Stimulated activated CD8-positive, alpha-beta memory T cell treated with anti-CD3 and anti-CD28 coated beads, Interleukin-4, amount 100 ng/mL, for 24 hours (primary cell): ENCODE results near the gene ZNF532.

Experiments used
- DNase-seq: peaks from one replicate; pipeline ENCODE4 v3.0.0-alpha.2; 2020; ENCODE audit warnings: low read depth

Gene ZNF532

DNA sequence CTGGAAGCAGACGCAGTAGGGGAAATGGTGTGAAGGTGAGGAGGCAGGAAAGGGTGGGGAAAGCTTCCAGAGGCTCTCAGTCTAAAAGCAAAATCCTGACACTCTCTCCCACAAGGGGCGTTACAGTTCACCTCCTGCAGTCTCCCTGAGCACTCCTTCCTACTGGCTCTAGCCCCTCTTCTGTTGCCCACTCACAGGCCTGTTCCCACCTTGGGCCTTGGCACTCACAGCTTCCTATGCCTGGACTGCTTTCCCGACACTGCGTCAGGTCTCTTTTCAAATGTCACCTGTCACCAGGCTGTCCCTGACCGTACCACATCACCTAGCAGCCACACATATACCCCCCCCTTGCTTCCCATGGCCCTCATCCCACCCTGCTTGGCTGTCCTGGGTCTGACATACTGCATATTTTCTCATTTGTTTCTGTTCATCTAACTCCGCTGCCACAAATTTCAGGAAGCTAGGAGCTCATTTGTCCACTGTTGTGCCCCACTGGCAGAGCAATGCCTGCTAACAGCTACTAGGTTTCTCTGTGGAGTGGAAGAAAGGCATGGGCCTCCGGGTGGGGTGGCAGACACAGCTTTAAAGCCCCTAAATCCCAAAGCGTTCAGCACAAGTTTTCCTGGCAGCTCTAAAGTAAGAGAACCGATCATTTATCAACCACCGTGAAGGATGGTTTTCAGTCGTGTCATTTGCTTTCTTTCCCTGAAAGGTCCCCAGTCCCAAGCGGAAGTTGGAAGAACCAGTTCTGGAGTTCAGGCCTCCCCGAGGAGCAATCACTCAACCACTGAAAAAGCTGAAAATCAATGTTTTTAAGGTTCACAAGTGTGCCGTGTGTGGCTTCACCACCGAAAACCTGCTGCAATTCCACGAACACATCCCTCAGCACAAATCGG, 118.8 kb downstream of the ZNF532 start:
- no peak for DNase-seq

DNA sequence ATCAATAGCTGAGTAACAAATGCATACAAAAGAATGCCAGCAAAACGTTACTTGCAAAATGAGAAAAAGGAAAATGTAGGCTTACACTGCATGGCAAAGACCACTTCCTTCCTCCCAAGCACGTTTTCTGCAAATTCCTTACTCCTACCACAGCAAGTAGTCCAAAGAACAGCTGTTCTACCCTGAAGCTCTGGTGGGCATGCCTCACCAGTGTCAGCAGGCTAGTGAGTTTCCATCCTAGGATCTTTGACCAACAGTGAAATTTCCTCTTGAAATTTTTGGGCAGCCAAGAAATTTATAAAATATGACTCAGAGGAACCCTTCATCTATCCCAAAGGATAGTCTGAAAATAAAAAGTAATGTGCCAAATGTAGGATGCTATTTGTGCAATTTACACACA, 123.9 kb downstream of the ZNF532 start:
- DNase-seq: no peak

DNA sequence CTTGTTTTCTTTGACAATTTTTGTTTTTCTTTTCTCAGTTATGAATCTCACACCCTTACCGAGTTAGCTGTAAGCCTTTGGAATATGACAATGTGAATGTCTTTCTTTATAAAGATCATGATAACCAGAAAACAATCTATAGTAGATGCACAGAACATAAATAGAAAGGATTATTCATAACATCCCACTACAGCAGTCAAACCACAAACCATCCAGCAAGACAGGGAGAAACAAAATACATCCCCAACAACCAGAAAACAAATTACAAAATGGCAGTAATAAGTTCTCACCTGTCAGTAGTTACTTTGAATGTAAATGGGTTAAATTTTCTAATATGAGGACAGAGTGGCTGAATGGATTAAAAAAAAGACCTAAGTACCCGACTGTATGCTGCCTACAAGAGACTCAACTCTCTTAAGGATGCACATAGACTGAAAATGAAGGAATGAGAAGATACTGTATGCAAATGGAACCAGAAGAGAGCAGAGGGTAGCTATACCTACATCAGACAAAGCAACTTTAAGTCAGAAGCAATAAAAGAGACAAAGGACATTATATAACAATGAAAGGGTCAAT, 124.6 kb downstream of the ZNF532 start:
- DNase-seq: no peak

DNA sequence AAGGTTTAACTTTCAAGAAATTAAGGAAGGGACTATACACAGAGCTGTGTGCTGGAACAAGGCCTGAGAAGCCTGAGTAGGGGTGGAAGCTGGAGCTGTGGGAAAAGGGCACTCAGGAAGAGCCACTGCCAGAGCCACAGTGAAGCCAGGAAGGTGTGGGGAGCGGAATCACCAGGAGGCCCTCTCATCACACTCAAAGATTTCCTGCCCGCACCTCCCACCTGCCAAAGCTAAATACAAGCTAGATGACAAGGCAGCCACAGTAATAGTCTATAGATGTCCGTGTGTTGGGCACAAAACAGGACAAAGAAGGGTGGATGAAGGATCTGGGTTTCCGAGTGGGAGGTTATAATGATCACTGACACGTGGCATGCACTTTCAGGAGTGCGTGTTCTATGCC, 126.0 kb downstream of the ZNF532 start:
- no peak for DNase-seq

DNA sequence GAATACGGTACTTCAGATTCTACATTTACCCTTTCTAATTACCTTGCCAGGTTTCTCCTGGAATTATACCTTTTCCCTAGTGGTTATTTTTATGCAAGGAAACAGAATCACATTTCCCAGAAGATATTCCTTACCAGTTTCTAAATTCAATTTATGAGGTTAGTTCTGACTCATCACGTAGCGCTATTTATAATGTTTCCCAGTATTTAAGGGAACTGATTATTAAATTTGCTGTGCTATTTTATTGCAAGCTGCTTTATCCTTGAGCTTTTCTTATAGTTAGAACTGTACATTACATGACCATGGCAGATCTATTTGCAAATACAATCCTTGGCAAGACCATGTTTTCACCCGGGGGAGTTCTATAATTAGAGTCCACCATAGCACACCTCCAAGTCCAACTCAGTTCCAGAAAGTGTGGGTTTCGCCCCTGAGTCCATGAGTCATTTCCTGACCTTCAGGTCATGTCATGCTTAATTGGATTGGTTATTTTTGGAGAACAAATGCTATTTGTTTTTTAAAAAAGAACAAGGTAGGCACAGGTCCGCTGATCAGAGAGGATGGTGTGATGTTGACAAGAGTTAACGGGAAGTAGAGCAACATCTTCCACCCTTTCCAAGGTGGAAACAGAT, 126.6 kb downstream of the ZNF532 start:
- DNase-seq: no peak

DNA sequence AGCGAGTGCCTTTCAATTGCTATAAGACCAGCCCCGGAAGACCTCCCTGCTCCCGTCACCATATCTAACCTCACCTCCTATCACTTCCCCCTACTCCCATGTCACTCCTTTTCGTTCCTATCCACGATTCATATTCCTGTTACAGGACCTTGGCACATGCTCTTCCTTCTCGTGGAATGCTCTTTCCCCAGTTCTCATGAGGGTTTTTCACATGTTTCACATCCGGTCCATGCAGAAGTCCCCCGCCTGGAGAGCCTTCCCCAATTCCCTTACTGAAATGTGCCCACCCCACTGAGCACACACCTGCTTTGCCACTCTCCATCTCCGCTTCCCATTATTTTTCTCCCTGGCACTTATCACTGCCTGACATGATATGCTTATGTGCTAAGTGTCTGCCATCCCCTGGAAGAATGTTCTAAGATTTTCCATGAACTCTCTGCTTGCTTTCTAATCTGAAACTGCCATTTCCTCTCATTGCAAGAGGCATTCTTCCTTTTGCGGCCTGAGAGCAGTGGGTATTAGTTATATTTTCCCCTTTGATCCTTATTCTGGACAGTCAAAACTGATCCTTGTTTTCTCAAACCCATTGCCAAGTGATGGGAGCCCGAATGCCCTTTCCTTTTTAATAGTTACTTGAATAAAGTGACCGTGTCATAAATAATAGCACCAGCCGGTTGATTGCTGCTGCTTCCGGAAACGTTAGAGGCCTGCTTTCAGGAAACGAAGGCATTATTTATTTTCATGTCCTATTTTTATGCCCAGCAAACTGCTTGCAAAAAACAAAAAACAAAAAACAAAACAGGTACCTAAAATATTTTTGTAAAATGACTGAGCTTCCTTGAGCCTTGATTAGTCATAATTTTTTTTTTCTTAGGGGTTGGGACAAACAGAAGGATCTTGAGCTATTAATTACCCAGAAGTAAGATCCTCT, 127.9 kb downstream of the ZNF532 start:
- DNase-seq: no peak

DNA sequence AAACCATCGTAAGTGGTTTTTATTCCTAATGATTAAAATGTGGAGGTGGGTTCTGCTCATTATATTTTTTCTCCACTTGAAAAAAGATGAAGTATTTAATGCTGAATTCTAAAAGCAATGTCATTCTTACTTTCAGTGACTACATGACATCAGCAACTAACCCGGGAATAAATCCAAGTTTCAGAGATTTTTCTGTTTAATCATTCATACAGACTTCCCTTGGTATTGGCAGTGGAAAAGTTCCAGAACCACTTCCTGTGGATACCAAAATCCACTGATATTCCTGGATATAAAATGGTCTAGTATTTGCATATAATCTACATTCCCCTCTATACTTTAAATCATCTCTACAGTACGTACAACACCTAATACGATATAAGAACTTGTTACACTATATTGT, 128.6 kb downstream of the ZNF532 start:
- DNase-seq: no peak

DNA sequence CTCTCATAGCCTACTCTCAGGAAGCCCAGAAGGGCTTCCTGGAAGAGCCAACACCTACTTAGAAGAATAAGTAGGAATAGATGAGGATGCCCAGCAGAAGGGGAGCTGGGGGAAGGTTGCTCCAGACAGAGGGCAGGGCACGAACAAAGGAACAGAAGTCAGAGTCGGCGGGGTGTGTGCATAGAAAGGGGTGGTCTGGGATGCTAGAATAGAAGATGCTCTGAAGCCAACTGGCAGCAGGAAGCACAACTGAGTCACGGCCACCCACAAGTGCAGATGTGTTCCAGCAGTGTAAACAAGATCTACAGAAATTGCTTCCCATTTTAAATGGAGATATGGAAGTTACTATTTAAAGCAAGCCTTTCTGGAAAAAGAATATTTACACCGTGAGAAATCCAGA, 131.0 kb downstream of the ZNF532 start:
- DNase-seq: no peak

DNA sequence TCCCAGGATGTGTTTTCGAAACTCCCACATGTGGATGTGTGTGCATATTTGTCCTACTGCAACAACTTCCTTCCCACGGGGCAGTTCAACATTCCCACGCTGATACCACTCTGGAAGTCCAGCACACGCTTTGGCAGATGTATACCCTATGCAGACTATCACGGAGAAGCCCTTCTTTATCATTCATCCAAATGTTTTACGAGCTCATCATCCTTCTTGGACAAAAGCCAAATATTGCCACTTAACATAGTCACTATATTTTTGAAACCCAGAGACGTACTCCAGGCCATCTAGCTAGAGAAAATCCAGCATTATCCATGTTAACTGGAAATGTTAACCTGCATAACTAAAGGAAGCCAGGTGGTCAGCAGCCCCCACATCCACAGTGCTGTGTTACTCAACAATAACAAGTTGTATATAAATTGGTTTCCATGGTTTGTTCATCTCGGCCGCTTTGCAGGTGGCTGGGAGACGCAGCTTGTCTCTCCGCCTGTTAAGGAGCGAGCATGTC, 131.5 kb downstream of the ZNF532 start:
- no peak for DNase-seq

DNA sequence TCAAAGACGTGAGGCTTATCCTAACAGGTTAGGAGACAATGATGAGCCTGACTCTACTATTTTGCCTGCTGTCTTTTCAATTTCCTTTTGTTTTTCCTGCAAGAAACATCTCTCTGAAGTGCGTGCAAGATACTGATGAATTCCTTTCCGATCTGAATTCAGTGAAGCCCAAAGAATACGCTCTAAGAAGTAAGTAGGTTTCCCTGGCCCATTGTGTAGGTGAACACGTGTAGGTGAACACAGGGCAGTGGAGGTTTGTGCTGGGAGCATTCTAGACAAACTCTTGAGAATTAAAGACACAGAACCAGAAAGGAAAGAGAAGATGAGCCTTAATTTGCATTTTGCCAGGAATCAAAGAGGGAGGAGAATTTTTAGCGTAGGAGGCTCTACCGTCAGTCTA, 132.0 kb downstream of the ZNF532 start:
- DNase-seq: no peak

DNA sequence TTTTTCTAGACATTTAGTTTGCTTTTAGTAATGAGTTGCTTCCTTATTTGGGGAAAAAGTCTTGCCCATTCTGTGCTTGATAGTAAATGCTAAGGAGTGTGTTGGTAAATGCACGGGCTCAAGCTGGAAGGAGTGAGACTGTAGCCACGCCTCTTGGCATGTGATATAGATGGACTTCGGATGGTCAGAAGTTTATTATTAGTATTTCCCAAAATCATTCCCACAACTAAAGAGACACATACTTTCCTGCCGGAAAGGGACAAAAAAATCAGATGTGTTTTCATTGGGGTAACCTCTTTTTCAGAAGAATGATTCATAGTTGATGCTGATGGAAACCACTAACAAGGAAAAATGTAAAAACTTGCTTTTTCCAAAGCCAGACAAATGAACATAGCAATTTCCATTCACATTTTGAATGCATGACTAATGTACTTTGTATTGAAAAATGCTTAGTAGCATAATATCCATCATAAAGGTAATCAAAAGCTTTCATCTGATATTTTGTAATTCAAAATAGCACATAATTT, 133.2 kb downstream of the ZNF532 start:
- no peak for DNase-seq

DNA sequence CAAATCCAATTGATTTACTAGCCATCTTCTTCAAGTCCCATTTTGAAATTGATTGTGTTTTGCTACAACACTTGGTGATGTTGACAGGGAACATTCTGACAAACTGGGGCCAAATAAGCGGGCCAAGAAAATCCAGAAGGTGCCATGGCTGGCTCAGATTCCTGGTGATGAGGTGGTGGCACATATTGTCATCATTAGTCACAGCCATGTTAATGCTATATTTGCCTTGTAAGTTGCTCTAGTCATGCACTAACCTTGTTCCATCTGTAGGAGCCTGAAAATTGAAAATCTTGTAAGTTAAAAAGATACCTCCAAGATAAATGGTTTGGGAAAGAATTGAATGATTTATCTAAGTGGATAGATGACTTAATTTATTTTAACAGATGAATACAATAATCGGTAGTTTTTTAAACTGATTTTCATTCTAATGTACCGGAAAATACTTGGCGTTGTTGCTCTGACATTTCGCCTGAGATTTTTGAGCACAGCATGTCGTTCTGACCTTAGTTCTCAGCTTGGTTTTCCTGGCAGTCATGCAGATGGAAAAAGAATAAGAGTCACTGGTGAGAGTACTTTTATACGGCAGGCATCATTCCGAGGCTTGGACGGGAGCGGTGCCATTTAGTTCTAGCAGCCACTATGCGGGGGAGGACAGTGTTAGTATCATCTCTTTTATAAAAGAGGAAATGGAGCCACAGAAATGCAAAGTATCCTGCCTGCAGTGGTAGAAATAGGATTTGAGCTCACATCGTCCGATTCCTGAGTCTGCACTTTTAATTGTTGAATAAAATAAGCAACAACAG, 133.9 kb downstream of the ZNF532 start:
- no peak for DNase-seq

DNA sequence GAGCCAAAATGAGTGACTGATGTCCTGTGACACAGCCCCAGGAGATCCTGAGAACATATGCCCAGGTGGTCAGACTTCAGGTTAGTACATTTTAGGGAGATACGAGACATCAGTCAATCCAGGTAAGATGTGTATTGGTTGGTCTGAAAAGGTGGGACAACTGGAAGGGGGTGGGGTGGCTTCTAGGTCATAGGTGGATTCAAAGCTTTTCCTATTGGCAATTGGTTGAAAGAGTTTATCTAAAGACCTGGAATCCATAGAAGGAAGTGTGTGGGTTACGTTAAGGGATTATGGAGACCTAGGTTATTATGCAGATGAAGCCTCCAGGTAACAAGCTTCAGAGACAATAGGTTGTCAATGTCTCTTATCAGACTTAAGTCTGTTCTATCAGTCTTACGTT, 136.5 kb downstream of the ZNF532 start:
- DNase-seq: no peak

DNA sequence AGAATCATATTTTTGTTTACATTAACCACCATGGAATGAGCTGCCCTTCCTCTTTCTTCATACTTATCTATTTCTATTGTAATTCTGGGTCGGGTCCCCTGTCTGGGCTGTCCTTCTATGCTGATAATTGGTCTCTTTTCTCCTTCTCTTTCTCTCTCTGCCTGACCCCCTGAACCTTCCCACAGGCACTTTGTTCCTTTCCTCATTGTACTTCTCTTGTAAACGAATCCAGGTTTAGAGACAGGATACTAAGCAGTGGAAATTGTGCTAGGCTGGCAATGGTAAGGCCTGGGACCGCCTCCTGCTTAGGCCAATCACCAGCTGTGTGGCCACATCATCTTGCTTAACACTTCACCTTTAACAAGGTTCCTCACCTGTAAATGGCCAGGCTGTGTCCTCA, 137.0 kb downstream of the ZNF532 start:
- DNase-seq: no peak

DNA sequence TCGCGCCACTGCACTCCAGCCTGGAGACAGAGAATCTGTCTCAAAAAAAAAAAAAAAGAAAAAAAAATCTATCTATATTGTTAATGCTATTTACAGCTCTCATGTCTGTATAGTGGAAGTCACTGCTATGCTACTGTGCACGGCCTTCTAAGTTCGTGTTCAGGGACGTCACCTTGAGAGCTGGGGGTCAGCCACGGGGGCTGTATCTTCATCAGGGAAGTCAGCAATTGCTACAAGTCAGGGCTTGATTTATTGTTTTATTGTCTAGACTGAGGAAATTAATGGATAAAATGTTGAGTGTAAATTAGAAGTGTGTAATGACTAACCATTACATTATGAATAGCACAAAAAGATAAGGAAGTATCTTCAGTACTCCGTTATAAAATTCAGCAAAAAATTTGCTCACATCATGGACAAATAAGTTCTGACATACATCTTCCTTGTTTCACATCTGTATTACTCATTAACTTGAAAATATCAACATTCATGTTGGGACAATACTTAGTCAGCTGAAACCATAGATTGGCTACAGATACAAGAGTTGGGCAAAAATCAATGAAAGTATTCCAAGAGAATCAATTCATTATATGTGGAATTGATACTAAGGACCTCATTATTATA, 138.4 kb downstream of the ZNF532 start:
- no peak for DNase-seq

DNA sequence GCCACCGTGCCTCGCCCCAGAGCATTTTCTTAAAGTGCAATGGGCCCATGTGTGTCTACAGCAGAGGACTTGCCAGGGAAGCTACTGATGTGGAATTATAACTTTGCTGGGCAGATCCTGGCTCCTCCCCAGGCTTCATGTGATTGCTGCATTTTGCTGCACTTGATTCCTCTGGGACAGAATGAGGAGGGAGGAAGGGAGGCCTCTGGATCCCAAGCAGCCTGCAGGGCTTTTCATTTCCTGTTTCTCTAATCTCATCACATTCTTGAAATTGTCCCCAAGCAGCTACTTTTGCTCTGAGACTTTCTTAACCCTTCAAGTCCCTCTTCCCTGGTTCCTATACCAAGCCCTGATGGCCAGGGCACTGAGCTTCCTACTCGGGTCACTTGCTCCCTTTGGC, 140.6 kb downstream of the ZNF532 start:
- no peak for DNase-seq

DNA sequence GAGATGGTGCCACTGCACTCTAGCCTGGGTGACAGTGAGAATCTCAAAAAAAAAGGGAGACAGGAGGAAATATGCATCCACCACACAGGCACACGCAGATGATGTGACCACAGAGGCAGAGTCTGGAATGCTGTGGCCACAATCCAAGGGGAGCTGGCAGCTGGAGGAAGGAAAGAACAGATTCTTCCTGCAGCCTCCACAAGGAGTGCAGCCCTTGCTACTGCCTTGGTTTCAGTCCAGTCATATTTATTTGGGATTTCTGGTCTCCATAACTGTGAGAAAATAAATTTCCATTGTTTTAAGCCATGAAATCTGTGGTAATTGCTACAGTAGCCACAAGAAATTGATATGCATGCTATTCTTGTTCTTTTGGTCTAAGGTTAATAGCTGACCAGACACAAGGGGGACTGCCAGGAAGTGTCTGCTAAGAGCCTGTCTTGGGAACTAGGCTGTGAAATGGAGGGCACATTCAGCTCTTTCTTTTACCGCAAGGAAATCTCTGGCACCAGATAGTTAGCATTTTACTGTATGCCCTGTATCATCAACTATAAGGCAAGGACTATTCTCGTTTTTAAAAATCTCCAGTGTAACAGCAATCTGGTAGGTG, 141.9 kb downstream of the ZNF532 start:
- DNase-seq: no peak

DNA sequence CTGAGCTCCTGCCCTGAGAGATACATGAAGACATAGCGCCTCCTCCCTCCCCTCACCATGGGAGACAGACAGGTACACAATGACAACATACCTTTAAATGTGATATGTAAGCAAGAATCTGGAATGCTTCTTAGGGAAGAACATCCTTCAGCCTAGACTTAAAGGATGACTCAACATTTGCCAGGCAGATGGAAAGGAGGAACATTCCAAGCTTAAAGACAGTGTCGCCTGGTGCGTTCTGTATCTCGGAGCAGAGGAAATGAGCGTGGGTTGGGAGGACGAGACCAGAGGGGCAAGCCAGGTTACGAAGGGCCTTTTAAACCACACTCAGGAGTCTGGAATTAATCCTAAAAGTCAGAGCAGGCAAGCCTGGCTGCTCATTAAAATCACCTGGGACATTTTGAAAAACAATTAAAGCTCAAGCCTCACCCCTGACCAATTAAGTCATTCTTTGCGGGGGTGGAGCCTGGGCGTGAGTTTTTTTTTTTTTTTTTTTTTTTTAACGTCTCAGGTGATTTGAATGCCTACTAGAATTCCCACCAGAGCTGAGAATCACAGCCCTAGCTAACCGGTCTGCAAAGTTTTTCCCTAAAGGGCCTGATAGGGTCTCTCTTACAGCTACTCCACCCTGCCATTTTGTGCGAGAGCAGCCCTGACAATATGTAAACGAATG, 143.8 kb downstream of the ZNF532 start:
- no peak for DNase-seq

DNA sequence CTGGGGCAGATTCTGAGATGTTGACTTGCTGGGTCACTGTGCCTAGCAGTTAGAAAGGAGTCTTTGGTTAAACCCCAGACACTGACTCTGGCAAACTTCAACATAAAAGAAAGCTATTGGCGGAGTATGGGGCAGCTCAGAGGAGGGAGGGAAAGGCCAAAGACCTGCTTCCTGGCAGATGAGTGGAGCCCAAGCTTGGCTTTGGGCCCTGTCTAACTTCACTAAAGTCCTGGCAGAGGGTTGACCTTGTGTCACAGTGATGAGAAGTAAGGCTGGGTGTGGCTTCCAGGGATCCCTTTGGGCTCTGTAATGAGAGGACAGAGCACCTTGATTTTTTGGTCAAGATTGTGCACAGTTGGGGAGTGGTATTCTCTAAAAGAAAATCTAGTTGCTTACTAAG, 145.2 kb downstream of the ZNF532 start:
- DNase-seq: no peak
